HG03571 (cell line): ENCODE measurements around the gene C21orf58.
"Not testable (repeated sequence)": the region's sequence is repeated elsewhere in the genome, so short reads cannot be mapped to it uniquely, and the experiment has no call there.

Experiments
- ATAC-seq: cut with Tn5 transposase; IDR thresholded peaks from one replicate; pipeline ENCODE4 v1.9.1; 2021; ENCODE audit not compliant: unreplicated experiment

Gene C21orf58

GRCh38 chr21:46323710-46324389 is at the start of gene C21orf58, which contains the start of gene PCNT:
TSS of gene C21orf58 (minus strand) at chr21:46323870. CDS start at chr21:46322738, 1,132 bp downstream.
TSS of gene PCNT (plus strand) at chr21:46324156. CDS start at chr21:46324229, 73 bp downstream.
- peak; percentile 83 for ATAC-seq

DNA sequence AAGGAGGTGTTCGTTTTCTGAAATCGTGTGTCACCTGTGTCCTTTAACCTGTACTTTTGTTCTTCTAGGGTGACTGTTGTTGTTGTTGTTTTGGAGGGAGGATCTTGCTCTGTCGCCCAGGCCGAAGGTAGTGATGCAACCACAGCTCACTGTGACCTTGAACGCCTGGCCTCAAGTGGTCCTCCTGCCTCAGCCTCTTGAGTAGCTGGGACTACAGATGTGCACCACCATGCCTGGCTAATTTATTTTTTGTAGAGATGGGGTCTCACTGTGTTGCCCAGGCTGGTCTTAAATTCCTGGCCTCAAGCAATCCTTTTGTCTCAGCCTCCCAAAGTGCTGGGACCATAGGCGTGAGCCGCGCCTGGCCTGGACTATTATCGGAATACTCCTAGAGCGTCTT is 49.3 kb upstream of the C21orf58 start:
- not testable (repeated sequence) for ATAC-seq

GRCh38 chr21:46372014-46372485 is 48.4 kb upstream of the C21orf58 start:
- no peak for ATAC-seq

- no peak for ATAC-seq
Observed at GRCh38 chr21:46371204-46372013, 47.7 kb upstream of the C21orf58 start.

DNA sequence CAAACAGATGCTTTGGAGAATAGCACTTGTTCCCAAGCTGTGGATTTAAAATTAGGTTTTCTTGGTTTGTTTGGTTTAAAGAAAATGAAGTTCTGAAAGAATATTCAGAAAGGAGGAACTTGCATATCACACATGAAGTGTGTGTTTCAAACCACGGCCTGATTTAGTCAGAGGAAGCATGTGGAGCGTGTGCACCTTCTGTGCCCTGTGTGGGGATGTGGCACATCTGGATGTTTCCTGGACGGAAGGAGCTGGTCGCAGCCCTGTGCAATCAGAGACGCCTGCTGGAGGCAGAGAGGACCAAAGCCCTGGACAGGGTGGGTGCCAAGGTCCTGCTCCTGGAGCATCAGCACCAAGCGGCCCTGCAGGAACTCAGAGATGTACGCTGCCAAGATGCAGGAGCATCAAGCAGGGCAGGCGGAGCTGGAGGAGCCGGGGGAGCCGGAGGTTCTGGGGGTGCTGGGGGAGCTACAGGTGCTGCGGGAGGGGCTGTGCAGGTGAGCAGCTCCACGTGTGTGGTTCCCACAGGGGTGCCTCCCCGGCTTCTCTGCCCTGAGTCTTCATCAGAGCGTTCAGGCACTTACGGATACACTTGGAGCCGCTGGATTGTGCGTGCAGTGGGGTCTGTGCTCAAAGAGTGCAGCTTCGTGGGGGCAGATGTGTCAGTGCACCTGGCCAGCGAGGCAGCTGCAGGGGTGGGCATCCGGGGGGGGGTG is 46.0 kb upstream of the C21orf58 start:
- ATAC-seq, result no peak

- ATAC-seq, result peak; percentile 60
Observed at GRCh38 chr21:46368533-46369285, 45.0 kb upstream of the C21orf58 start.

DNA sequence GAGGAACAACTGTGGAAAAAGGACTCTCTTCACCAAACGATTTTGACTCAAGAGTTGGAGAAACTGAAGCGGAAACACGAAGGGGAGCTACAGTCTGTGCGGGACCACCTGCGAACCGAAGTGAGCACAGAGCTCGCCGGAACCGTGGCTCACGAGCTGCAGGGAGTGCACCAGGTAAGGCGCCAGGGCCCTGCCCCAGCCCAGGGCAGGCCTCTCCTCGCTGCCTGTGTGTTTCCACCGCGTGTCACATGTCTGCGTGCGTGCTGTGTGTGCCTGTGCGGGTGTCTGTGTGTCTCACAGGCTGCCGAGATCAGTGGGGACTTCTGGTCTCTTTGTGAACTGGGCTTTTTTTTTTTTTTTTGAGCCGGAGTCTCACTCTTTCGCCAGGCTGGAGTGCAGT is 43.3 kb upstream of the C21orf58 start:
- ATAC-seq, result no peak

GRCh38 chr21:46366561-46366960 is 42.9 kb upstream of the C21orf58 start:
- ATAC-seq, result no peak

- no peak for ATAC-seq
Observed at GRCh38 chr21:46366091-46366490, 42.4 kb upstream of the C21orf58 start.

DNA sequence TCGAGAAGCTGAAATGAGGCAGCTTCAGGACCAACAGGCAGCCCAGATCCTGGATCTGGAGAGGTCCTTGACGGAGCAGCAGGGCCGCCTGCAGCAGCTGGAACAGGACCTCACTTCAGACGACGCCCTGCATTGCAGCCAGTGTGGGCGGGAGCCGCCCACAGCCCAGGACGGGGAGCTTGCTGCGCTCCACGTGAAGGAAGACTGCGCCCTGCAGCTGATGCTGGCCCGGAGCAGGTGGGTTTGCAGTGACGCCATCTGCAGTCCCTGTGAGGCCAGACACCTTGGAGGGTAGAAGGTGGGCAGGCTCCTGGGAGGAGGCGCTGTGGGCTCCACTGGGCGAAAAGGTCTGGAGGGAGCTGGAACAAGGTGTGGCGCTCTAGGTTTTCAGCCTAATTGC is 40.0 kb upstream of the C21orf58 start:
- no peak for ATAC-seq

DNA sequence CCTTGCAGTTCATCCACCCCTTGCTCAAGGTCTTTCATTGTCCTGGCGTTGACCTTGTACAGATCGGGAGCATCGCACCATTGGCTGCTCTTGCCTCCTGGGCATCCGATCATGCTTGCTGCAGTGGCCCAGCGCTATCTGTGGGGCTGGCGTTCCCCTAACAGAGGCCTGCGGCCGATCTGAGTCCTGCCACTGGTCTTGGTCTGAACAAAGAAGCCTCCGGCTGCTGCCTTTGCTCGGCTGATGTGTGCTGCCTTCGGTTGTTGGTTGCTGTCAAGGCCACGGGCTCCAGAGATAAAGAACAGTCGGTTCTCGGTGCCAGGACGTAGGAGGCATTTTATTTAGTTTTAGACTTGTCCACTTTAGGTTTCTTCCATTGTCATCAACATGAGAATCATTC is 39.3 kb upstream of the C21orf58 start:
- no peak for ATAC-seq

DNA sequence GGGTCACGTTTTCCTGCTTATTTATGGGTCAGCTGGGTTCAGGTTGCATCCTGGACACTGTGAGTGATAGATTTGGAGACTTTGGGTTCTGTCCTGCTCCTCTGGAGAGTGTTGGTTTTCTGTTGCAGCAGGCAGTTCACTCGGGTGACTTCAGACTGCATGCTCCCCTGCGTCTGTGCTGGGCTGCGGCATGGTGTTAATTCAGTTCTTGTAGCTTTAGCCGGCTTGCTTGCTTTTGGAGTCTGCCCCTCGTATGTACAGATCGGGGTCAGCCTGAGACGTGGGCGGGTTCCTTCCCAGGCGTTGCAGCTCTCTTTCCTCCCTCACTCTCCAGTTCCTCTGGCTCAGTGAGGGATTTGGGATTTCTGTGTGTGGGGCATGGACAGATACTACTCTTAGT is 38.3 kb upstream of the C21orf58 start:
- no peak for ATAC-seq

- no peak for ATAC-seq
Observed at GRCh38 chr21:46361176-46361575, 37.5 kb upstream of the C21orf58 start.

GRCh38 chr21:46357684-46358425 is 34.2 kb upstream of the C21orf58 start:
- no peak for ATAC-seq

DNA sequence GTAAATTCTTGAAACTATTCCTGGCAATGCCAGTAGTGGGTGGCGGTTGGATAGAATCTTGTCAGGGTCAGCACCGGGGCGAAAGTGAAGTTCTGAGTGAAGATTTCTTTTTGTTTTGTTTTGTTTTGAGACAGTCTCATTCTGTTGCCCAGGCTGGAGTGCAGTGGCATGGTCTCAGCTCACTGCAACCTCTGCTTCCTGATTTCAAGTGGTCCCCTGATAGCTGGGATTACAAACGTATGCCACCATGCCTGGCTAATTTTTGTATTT is 33.6 kb upstream of the C21orf58 start:
- no peak for ATAC-seq

GRCh38 chr21:46356494-46357334 is 33.0 kb upstream of the C21orf58 start:
- ATAC-seq, result no peak

DNA sequence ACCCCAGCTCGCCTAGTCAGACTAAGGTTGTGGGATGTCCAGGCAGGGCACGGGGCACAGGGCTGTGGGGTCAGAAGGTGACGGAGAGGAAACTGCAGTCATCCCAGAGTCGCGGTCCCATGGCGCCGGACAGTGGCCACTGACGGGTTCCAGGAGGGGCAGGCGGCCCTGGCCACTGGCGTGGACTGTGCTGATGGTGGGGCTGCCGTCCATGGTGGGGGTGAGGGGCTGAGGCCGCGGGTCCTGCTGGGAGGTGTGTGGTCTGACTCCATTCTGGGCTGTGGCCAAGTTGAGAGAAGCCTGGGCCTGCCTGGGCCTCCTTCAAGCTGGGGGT is 32.3 kb upstream of the C21orf58 start:
- no peak for ATAC-seq

GRCh38 chr21:46355161-46356004 is 31.7 kb upstream of the C21orf58 start:
- ATAC-seq, result no peak

GRCh38 chr21:46354518-46354917 is 30.8 kb upstream of the C21orf58 start:
- no peak for ATAC-seq
